Measurements from ENCODE around the gene CTSE.

CTSE gene

DNA sequence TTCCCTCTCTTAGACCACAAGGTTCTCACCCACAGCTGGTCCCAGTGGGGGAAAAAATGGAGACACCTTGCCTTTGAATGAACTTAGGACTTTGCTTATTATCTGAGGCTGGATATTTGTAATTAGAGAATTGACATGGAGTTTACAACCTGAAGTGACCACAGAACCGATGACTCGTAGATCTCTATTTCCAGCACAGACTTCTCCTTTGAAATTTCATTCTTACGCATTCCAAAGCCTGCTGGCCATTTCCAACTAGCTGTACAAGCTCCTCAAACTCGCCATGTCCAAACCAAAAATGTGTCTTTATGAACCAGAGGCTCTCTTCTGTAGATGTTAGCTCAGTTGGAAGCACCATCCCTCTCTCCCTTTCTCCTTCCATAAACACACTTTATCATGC, 32.5 kb downstream of the CTSE start:
- TF ChIP-seq, protein P1, sequence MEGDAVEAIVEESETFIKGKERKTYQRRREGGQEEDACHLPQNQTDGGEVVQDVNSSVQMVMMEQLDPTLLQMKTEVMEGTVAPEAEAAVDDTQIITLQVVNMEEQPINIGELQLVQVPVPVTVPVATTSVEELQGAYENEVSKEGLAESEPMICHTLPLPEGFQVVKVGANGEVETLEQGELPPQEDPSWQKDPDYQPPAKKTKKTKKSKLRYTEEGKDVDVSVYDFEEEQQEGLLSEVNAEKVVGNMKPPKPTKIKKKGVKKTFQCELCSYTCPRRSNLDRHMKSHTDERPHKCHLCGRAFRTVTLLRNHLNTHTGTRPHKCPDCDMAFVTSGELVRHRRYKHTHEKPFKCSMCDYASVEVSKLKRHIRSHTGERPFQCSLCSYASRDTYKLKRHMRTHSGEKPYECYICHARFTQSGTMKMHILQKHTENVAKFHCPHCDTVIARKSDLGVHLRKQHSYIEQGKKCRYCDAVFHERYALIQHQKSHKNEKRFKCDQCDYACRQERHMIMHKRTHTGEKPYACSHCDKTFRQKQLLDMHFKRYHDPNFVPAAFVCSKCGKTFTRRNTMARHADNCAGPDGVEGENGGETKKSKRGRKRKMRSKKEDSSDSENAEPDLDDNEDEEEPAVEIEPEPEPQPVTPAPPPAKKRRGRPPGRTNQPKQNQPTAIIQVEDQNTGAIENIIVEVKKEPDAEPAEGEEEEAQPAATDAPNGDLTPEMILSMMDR (IDR thresholded peaks at IDR 0.05; ENCODE audit: extremely low read depth, missing control alignments), result no peak
- no peak for DNase-seq (ENCODE audit: low spot score)

DNA sequence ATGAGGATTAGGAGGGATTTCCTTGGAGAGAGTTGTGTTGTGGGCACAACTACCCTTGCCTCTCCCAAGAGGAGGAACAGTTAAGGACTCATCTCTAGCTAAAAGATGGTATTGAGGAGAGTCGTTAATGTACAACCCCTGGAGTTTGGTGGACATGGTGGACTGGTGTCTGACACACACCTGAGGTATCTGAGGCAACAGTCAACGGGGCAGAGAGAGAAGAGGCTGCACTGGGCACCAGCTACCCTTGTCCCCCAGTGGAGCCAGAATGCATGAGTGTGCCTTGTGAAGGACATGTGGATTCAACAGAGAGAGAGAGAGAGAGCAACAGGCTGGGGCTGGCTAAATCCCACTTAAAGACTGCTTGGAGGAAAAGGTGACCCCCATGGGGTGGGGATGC, 33.5 kb downstream of the CTSE start:
- no peak for DNase-seq (ENCODE audit: low spot score)
- TF ChIP-seq, protein P1 (IDR thresholded peaks at IDR 0.05; ENCODE audit: extremely low read depth, missing control alignments), result no peak

DNA sequence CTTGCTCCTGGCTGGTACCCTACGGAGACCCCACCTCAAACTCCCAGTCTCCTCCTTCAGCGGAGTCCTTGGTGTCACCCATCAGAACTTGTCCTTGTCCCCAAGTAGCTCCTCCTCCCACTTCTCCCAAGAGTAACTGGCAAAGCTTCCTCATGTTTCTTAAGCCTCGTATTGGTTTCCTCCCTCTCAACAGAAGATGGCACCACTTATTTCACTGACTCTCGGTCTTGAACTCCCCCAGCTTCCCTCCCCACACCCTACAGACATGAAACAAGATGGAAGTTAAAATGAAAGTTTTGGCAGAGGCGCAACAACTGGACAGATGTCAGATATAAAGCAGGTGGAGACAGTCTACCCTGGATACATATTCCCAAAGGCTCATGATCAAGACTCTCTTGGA, 33.9 kb downstream of the CTSE start:
- TF ChIP-seq, protein P1 (IDR thresholded peaks at IDR 0.05; ENCODE audit: extremely low read depth, missing control alignments), result no peak
- DNase-seq (ENCODE audit: low spot score), result no peak

DNA sequence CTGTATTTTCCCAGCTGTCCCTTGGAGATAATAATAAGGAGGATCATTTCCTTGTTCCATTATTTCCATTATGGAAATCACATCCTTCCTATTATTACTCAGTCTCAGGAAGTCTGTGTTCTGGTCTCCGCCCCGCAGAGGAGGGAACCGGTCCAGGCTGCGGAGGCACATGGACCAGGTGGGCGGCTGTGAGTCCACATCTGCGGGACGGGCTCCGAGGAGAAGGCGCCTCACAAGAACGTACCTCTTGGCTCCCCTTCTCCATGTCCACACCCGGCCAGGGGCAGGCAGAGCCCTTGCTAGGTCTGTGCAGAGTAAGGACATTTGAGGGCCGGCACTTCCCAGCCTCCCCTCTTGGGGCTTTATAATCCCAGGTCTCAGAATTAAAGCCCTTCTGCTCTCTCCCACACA, 35.1 kb downstream of the CTSE start:
- DNase-seq (ENCODE audit: low spot score), result no peak
- TF ChIP-seq, protein P1 (IDR thresholded peaks at IDR 0.05; ENCODE audit: extremely low read depth, missing control alignments), result no peak

DNA sequence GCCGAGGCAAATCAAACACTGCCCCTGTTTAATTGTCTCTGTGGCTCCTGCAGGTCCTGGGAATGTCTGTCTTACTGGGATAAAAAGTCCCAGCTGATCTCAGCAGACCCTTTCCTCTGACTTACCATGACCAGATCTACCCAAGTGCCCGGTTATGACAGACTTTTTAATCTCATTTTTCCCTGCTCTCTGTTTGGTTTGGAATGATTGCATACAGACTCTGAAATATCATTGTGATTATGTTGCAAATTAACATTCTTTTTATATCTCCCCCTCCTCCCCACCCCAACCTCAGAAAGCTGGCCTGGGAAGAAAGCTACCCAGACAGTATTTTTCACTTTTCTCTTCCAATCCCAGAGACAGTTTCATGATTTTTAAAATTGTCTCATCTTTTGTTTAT, 36.8 kb downstream of the CTSE start:
- TF ChIP-seq, protein P1 (IDR thresholded peaks at IDR 0.05; ENCODE audit: extremely low read depth, missing control alignments), result no peak

DNA sequence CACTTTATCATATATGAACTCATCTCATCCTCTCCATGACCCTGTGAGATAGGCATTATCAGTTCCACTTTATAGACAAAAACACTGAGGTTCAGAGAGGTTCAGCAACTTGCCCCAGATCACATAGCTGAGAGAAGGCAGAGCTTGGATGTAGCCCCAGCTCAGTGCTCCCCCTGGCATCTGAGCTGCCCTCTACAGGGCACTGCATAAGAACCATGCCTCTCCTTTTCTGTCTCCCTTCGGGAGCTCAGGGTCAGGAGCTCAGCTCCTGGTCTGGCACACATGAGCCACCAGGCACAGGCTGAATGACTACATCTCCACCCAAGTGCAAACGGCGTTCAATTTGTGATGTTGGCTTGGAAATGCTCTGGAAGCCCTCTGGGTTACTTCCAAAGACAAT, 37.4 kb downstream of the CTSE start:
- no peak for DNase-seq (ENCODE audit: low spot score)

More for the DNA sequence above, 36.8 kb downstream of the CTSE start:
- no peak for DNase-seq (ENCODE audit: low spot score)

DNA sequence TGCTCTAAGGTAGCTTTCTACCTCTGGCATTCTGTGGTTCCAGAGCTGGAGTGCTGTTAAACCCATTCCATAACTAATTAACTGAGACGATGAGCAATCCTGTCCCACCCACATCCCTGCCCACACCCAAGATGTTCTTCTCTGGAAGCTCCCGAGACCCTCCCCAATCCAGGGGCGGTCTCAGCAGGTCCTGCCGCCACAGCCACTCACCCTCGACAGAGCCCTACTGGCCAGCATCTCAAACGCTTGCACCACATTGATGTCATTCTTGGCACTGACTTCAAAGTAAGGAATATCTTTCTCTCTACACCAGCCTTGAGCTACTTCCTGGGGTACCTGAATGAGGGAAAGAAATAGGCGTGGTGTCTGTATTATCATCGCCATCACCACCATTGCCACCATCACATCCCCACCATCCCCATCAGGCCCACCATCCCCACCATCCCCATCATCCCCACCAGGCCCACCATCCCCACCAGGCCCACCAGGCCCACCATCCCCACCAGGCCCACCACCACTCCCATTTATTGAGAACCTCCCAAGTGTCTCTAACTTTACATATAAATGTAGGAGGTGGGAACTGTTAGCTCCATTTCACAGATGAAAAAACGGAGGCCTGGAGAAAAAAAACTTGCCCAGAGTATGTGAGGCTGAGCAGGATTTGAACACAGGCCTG, 38.2 kb downstream of the CTSE start:
- DNase-seq (ENCODE audit: low spot score), result no peak
- TF ChIP-seq, protein P1 (IDR thresholded peaks at IDR 0.05; ENCODE audit: extremely low read depth, missing control alignments), result no peak

More for the DNA sequence above, 37.4 kb downstream of the CTSE start:
- TF ChIP-seq, protein P1 (IDR thresholded peaks at IDR 0.05; ENCODE audit: extremely low read depth, missing control alignments), result no peak
